HEK293T (cell line): Measurements from ENCODE around the gene SLC26A8.

ENCODE experiments used
- FOXA1 ChIP-seq: fragments of 450-650 bp; IDR thresholded peaks from 2 replicates; pipeline ENCODE4 v1.6.1; 2016; ENCODE audit warnings: mild to moderate bottlenecking
- L3MBTL2 ChIP-seq: fragments of 450-650 bp; conservative IDR thresholded peaks from 2 replicates; pipeline ENCODE4 v1.6.1; 2016; ENCODE audit warnings: mild to moderate bottlenecking
- SUZ12 ChIP-seq: fragments of 450-650 bp; IDR thresholded peaks from 2 replicates; pipeline ENCODE4 v1.6.1; 2016; ENCODE audit warnings: mild to moderate bottlenecking

- TF ChIP-seq L3MBTL2 (no peak), FOXA1 (no peak), SUZ12 (no peak)
These were observed 81.1 kb downstream of the SLC26A8 start for GRCh38 chr6:35943390-35943789.
